ENCODE results near the gene ERGIC1.

ERGIC1 gene

GRCh38 chr5:172920447-172920849 lies 86.4 kb downstream of the ERGIC1 start:
- no peak overlapping the region for H3K27ac ChIP-seq (ENCODE audit: low read depth, low read length)
- no peaks in the 10 kb centered on the region for H3K36me3 ChIP-seq (ENCODE audit: low read length)

DNA sequence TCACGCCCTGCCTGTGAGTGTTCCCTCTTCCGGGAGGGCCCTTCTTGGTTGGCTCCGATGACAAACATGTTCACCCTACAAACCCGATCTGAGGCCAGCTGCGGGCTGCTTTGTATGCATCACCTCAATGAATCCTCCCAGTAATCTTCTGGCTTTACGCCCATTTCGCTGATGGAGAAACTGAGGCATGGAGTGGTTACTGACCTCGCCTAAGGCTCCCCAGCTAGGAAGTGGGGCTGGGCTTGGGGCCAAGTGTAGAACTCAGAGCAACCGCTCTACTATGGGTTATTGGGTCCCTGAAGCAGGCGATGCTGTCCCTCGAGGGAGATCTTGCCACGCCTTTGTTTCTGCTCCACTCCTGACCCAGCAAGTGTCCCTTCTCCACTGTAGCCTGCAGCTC lies 86.9 kb downstream of the ERGIC1 start:
- Histone ChIP-seq H3K4me3 (ENCODE audit: insufficient read depth, low read length, poor library complexity, severe bottlenecking) (no peak overlapping the region), H3K4me2 (ENCODE audit: low read depth, low read length, poor library complexity, severe bottlenecking) (no peak overlapping the region), H3K9me3 (ENCODE audit: insufficient read depth, low read length) (no peaks in the 10 kb centered on the region), H2AFZ (ENCODE audit: low read depth, low read length, severe bottlenecking) (no peak overlapping the region), H3K36me3 (ENCODE audit: low read length) (no peaks in the 10 kb centered on the region), H3K9ac (ENCODE audit: low read length) (no peak overlapping the region), H3F3A (ENCODE audit: insufficient read depth) (no peaks in the 10 kb centered on the region), H3K27ac (ENCODE audit: low read depth, low read length) (no peak overlapping the region), H3K79me2 (ENCODE audit: insufficient read depth, low read length) (no peaks in the 10 kb centered on the region), H4K20me1 (ENCODE audit: low read depth, low read length) (no peaks in the 10 kb centered on the region), H3K27me3 (ENCODE audit: low read length) (no peaks in the 10 kb centered on the region), H3K9me2 (replicated peaks; ENCODE audit: insufficient read depth, low read length) (no peaks in the 10 kb centered on the region)
- TF ChIP-seq, protein P1, sequence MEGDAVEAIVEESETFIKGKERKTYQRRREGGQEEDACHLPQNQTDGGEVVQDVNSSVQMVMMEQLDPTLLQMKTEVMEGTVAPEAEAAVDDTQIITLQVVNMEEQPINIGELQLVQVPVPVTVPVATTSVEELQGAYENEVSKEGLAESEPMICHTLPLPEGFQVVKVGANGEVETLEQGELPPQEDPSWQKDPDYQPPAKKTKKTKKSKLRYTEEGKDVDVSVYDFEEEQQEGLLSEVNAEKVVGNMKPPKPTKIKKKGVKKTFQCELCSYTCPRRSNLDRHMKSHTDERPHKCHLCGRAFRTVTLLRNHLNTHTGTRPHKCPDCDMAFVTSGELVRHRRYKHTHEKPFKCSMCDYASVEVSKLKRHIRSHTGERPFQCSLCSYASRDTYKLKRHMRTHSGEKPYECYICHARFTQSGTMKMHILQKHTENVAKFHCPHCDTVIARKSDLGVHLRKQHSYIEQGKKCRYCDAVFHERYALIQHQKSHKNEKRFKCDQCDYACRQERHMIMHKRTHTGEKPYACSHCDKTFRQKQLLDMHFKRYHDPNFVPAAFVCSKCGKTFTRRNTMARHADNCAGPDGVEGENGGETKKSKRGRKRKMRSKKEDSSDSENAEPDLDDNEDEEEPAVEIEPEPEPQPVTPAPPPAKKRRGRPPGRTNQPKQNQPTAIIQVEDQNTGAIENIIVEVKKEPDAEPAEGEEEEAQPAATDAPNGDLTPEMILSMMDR (IDR thresholded peaks at IDR 0.05; ENCODE audit: insufficient read depth, low read length, poor library complexity, severe bottlenecking): no peak
- no peak for TF ChIP-seq EZH2phosphoT487 (conservative IDR thresholded peaks at IDR 0.05; ENCODE audit: low read length)

More at GRCh38 chr5:172920447-172920849, 86.4 kb downstream of the ERGIC1 start:
- no peak overlapping the region for H3K9ac ChIP-seq (ENCODE audit: low read length)
- H3F3A ChIP-seq (ENCODE audit: insufficient read depth): no peaks in the 10 kb centered on the region
- H2AFZ ChIP-seq (ENCODE audit: low read depth, low read length, severe bottlenecking): no peak overlapping the region
- no peak overlapping the region for H3K4me3 ChIP-seq (ENCODE audit: insufficient read depth, low read length, poor library complexity, severe bottlenecking)
- H3K27me3 ChIP-seq (ENCODE audit: low read length): no peaks in the 10 kb centered on the region
- no peaks in the 10 kb centered on the region for H4K20me1 ChIP-seq (ENCODE audit: low read depth, low read length)
- H3K4me2 ChIP-seq (ENCODE audit: low read depth, low read length, poor library complexity, severe bottlenecking): no peak overlapping the region
- no peaks in the 10 kb centered on the region for H3K9me3 ChIP-seq (ENCODE audit: insufficient read depth, low read length)
- no peaks in the 10 kb centered on the region for H3K79me2 ChIP-seq (ENCODE audit: insufficient read depth, low read length)
- TF ChIP-seq, protein P1 (IDR thresholded peaks at IDR 0.05; ENCODE audit: insufficient read depth, low read length, poor library complexity, severe bottlenecking): no peak
- no peak for TF ChIP-seq EZH2phosphoT487 (conservative IDR thresholded peaks at IDR 0.05; ENCODE audit: low read length)
- no peaks in the 10 kb centered on the region for H3K9me2 ChIP-seq (replicated peaks; ENCODE audit: insufficient read depth, low read length)

DNA sequence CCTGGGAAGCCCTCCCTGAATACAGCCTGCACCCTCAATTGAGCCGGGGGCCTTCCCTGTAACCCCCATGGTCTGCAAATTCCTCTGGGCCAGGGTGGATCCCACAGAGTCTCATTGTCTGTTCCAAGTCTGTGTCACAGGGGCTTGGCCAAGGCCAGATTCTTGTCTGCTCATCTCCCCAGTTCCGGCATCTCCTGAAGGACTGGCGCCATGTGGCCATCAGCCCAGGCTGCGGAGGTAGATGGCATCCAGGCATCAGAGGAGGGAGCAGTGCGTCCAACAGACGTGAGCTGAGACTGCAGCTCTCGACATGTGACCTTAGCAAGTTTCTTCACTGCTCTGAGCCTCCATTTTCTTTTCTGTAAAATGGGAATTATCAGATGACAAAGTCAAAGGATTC lies 87.9 kb downstream of the ERGIC1 start:
- no peak for TF ChIP-seq EZH2phosphoT487 (conservative IDR thresholded peaks at IDR 0.05; ENCODE audit: low read length)
- TF ChIP-seq, protein P1 (IDR thresholded peaks at IDR 0.05; ENCODE audit: insufficient read depth, low read length, poor library complexity, severe bottlenecking): no peak
- Histone ChIP-seq H3K36me3 (ENCODE audit: low read length) (no peaks in the 10 kb centered on the region), H3K4me3 (ENCODE audit: insufficient read depth, low read length, poor library complexity, severe bottlenecking) (no peak overlapping the region)

More for the DNA sequence above, 87.9 kb downstream of the ERGIC1 start:
- no peaks in the 10 kb centered on the region for H4K20me1 ChIP-seq (ENCODE audit: low read depth, low read length)
- H2AFZ ChIP-seq (ENCODE audit: low read depth, low read length, severe bottlenecking): no peak overlapping the region
- H3K27me3 ChIP-seq (ENCODE audit: low read length): no peaks in the 10 kb centered on the region
- no peaks in the 10 kb centered on the region for H3F3A ChIP-seq (ENCODE audit: insufficient read depth)
- H3K79me2 ChIP-seq (ENCODE audit: insufficient read depth, low read length): no peaks in the 10 kb centered on the region
- no peak overlapping the region for H3K4me2 ChIP-seq (ENCODE audit: low read depth, low read length, poor library complexity, severe bottlenecking)
- no peak overlapping the region for H3K9ac ChIP-seq (ENCODE audit: low read length)
- no peaks in the 10 kb centered on the region for H3K9me2 ChIP-seq (replicated peaks; ENCODE audit: insufficient read depth, low read length)
- no peak overlapping the region for H3K27ac ChIP-seq (ENCODE audit: low read depth, low read length)
- H3K9me3 ChIP-seq (ENCODE audit: insufficient read depth, low read length): no peaks in the 10 kb centered on the region
